AG09309 (cell line): ENCODE data around the gene PLCXD3.
A peak's percentile ranks its signal among the peaks of the same experiment; 100 is the strongest.

Experiments used
- DNase-seq: peaks from one replicate; pipeline ENCODE4 v3.0.0-alpha.2; 2010; ENCODE audit warnings: low read depth
- H3K4me3 ChIP-seq: 2 replicates; pipeline ENCODE4 v1.5.1; 2011; ENCODE audit warnings: mild to moderate bottlenecking, low read depth, low read length, moderate library complexity; ENCODE audit not compliant: control insufficient read depth
- TF ChIP-seq, protein P1 (sequence below): IDR thresholded peaks from 2 replicates; pipeline ENCODE4 v1.5.1; 2011; ENCODE audit warnings: mild to moderate bottlenecking, low read depth, low read length, inconsistent platforms; ENCODE audit not compliant: insufficient read depth, control insufficient read depth; ENCODE audit errors: missing control alignments

Gene PLCXD3

DNA sequence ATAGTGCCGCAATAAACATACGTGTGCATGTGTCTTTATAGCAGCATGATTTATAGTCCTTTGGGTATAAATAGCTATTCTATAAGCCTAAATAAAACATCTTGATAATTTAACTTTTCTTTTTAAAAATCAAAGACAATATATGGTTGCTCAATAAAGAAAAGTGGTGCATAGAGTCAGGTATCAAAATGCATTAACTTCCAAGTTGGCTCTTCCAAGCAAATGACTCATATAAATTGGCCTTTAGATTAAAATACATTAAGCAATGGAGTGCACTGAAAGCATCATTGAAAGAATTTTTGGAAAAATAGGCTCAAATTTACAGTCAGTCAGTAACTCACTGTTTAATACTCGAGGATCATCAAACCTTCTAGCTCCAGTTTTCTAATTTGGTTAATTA, 106.6 kb downstream of the PLCXD3 start:
- DNase-seq, result no peak
- TF ChIP-seq, protein P1, sequence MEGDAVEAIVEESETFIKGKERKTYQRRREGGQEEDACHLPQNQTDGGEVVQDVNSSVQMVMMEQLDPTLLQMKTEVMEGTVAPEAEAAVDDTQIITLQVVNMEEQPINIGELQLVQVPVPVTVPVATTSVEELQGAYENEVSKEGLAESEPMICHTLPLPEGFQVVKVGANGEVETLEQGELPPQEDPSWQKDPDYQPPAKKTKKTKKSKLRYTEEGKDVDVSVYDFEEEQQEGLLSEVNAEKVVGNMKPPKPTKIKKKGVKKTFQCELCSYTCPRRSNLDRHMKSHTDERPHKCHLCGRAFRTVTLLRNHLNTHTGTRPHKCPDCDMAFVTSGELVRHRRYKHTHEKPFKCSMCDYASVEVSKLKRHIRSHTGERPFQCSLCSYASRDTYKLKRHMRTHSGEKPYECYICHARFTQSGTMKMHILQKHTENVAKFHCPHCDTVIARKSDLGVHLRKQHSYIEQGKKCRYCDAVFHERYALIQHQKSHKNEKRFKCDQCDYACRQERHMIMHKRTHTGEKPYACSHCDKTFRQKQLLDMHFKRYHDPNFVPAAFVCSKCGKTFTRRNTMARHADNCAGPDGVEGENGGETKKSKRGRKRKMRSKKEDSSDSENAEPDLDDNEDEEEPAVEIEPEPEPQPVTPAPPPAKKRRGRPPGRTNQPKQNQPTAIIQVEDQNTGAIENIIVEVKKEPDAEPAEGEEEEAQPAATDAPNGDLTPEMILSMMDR, result no peak
- H3K4me3 ChIP-seq, result no peak overlapping the region

DNA sequence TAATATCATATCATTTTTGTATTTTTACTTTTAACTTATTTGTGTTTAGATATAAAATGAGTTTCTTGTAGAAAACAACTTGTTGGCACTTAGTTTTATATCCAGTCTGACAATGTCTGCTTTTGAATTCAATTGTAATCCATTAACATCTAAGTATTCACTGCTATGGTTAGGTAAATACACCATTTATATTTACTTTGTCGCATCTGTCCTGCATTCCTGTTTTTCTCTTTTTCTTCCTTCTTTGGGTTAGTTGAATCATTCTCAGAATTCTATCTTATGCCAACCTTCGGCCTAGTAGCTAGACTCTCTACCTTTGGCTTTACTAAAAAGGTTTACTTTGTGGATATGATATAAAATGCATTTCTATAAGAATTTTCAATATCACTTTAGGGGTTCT, 107.6 kb downstream of the PLCXD3 start:
- H3K4me3 ChIP-seq, result no peak overlapping the region
- TF ChIP-seq, protein P1, result no peak
- no peak for DNase-seq

DNA sequence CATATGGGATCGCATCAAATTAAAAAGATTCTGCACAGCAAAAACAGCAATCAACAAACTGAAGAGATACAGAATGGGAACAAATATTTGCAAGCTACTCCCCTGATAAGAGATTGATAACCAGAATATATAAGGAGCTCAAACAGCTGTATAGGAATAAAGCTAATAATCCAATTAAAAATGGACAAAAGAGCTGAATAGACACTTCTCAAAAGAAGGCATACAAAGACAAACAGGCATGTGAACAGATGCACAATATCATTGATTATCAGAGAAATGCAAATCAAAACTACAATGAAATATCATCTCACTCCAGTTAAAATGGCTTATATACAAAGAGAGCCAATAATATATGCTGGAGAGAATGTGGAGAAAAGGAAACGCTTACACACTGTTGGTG, 110.6 kb downstream of the PLCXD3 start:
- no peak for DNase-seq
- TF ChIP-seq, protein P1, result no peak
- no peak overlapping the region for H3K4me3 ChIP-seq

DNA sequence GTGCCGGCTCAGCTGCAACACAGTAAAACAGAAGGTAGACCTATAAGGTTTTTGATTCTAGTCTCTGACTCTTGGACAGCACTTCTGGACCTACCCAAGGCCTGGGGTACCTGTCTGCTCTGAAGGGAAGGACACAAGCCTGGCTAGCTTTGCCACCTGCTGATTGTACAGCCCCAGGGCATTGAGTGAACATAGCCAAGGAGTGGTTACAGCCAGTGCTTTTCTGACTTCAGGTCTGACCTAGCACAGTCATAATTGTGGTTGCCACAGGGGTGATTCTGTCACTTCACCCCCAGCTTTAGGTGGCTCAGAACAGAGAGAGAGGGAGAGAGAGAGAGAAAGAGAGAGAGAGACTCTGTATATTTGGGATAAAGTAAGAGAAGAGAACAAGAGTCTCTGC, 118.4 kb downstream of the PLCXD3 start:
- TF ChIP-seq, protein P1, result no peak
- DNase-seq, result no peak
- H3K4me3 ChIP-seq, result no peak overlapping the region

DNA sequence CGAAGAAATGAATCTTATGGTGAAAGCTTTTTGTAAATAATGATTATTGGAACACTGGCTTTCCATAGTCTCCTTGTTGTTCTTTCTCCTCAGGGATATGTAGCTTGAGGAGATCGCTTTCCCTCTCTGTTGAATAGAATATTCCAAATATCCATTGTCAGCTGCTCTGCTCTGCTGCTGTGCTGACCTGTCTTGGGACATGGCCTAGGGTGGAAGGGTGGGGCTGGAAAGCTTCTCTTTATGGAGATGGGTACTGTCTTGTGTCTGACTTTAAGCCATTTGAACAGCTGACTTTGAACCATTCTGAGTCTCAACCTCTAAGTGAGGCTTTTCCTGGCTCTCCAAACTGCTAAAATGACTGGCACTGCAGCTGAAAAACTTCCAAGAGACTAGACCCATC, 135.8 kb downstream of the PLCXD3 start:
- no peak overlapping the region for H3K4me3 ChIP-seq
- DNase-seq, result no peak
- TF ChIP-seq, protein P1, result no peak

DNA sequence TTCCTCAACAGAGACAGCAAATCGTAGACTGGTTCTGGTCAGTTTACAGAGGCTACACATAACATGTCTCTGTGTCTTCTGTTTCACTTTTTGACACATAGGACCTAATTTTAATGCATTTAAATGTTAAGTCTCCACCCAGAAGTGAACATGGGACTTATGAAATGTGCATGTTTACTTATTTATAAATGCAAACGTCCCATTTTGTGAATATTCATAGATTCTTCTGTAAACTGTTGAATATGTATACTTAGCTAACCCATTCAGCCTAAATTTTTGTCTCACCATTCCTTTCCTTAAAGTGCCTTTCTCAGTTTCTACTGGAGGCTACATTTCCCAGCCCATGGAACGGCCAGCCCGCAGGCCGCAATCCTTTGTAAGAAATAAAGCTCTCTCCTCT, 137.2 kb downstream of the PLCXD3 start:
- TF ChIP-seq, protein P1, result no peak
- no peak overlapping the region for H3K4me3 ChIP-seq
- no peak for DNase-seq

DNA sequence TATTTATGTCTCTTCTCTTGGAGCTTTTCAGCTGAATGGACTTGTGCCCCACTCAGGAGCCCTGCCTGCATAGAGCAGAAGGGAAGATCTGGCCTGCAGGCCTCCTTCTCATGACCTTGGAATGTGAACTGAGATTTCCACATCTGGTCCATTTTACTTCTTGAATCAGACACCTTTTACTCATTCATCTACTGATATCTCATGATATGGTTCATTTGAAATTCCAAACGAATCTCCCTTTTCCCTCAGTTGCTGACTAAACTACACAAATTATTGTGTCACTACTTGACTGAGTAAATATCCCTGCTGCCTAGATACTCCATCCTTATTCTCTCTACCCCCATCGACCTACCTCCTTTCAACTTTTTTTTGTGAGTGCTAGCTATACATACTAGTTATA, 138.7 kb downstream of the PLCXD3 start:
- H3K4me3 ChIP-seq, result no peak overlapping the region
- peak; percentile 31 for DNase-seq
- TF ChIP-seq, protein P1, result no peak
